BJ (cell line): ENCODE data around the gene SPATA6. TPM values are rescaled to one million over a fixed set of nuclear protein-coding genes. Genes with fewer than 3 reads are reported as not detected.

Source experiments
- CTCF ChIA-PET: fragments of 350-600 bp; formaldehyde crosslinking; extraction: SDS; loops from one replicate; lab custom pipeline; 2021; ENCODE audit warnings: antibody characterized with exemption, inconsistent platforms; lab: Yijun Ruan, JAX
- POLR2A ChIA-PET: fragments of 300-600 bp; sonication (Branson Sonifier 250); formaldehyde crosslinking; extraction: SDS; loops from one replicate; lab custom pipeline; 2021; ENCODE audit warnings: antibody characterized with exemption; lab: Charles Lee
- DNase-seq: peaks from one replicate; pipeline ENCODE4 v3.0.0-alpha.2; 2011; ENCODE audit warnings: low read depth
- H3K27me3 ChIP-seq: 2 replicates; pipeline ENCODE4 v1.6.0; 2011; ENCODE audit warnings: low read length; ENCODE audit not compliant: control insufficient read depth, insufficient read depth
- H3K36me3 ChIP-seq: 2 replicates; pipeline ENCODE4 v1.5.1; 2011; ENCODE audit warnings: low read length; ENCODE audit not compliant: control insufficient read depth, insufficient read depth
- H3K4me3 ChIP-seq: 2 replicates; pipeline ENCODE4 v1.5.1; 2011; ENCODE audit warnings: low read depth, mild to moderate bottlenecking, control low read depth, low read length
- CTCF ChIP-seq: IDR thresholded peaks from 2 replicates; pipeline ENCODE4 v1.5.1; 2011; ENCODE audit warnings: low read depth, mild to moderate bottlenecking, control low read depth, inconsistent platforms, low read length, moderate library complexity; ENCODE audit not compliant: insufficient read depth
- polyA plus RNA-seq: library from polyadenylated mRNA; depleted of rRNA; stranded (reverse); fragments of >200 nt; gene quantifications from 2 replicates; pipeline ENCODE4 v1.2.3, GENCODE V29; 2011

The SPATA6 gene
- polyA plus RNA-seq, 1 experiment: 1.6 TPM

GRCh38 chr1:48251821-48252220 lies 220.2 kb downstream of the SPATA6 start:
- ChIA-PET CTCF (no interaction called here), POLR2A (no interaction called here)
- Histone ChIP-seq H3K36me3 (no peaks in the 10 kb centered on the region), H3K4me3 (no peak overlapping the region), H3K27me3 (no peaks in the 10 kb centered on the region)
- DNase-seq: no peak
- TF ChIP-seq CTCF: no peak

DNA sequence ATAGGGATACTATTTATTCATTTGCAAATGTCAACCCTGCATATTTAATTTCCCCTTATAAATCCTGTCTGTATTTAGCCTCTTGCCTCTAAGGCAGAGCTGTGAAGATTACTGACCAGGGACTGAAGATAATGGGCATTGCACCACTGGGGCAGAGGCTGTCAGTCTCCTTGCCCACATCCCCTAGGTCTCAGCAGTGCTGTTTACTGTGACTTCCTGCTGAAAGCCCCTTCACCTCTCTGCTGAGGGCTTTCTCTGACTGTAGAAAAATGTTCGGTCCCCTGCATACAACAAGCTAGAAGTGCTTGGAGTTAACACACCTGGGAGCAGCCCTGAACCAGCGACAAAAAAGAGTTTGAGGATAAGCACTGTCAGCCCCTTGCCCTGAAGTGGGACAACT lies 220.7 kb downstream of the SPATA6 start:
- Histone ChIP-seq H3K36me3 (no peaks in the 10 kb centered on the region), H3K4me3 (no peak overlapping the region), H3K27me3 (no peaks in the 10 kb centered on the region)
- TF ChIP-seq CTCF: no peak
- ChIA-PET POLR2A (no interaction called here), CTCF (no interaction called here)
- DNase-seq: no peak

DNA sequence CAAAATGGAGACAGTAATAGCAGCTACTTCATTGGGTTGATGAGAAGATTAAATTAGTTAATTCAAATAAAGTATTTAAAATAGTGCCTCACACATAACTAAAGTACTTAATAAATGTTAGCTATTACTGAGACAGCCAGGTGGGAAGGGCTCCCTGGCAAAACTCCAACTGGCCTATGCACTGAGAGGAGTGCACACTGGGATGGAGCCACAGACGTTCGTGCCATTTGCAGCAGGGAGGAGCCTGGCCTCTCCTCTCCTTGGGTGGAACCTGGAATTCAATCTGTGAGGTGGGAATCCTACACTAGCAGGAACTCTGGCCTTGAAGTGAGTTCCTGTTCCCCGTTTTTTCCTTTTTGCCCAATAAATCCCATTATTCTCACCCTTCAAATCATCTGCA lies 221.4 kb downstream of the SPATA6 start:
- CTCF ChIA-PET: no interaction called here
- no peak for DNase-seq
- Histone ChIP-seq H3K36me3 (no peaks in the 10 kb centered on the region), H3K4me3 (no peak overlapping the region), H3K27me3 (no peaks in the 10 kb centered on the region)
- no peak for TF ChIP-seq CTCF
- POLR2A ChIA-PET: no interaction called here

GRCh38 chr1:48249868-48250267 lies 222.1 kb downstream of the SPATA6 start:
- ChIA-PET POLR2A (no interaction called here), CTCF (interaction anchor here (0.7 to 0.8 kb wide), 2 partner anchors 48 to 248 kb away, joined by 3 read pairs; no protein-coding TSS in a partner anchor)
- no peak for TF ChIP-seq CTCF
- no peaks in the 10 kb centered on the region for H3K27me3 ChIP-seq
- H3K4me3 ChIP-seq: no peak overlapping the region
- DNase-seq: no peak
- H3K36me3 ChIP-seq: no peaks in the 10 kb centered on the region

- Histone ChIP-seq H3K27me3 (no peaks in the 10 kb centered on the region), H3K4me3 (no peak overlapping the region), H3K36me3 (no peaks in the 10 kb centered on the region)
- DNase-seq: no peak
- TF ChIP-seq CTCF: no peak
- CTCF ChIA-PET: interaction anchor here (1.0 kb wide), 1 partner anchor 13 kb away, joined by 3 read pairs; no protein-coding TSS in a partner anchor
- POLR2A ChIA-PET: no interaction called here
These were observed 223.6 kb downstream of the SPATA6 start for GRCh38 chr1:48248356-48248755.
